ENCODE data around the gene CFAP410. TPM values are rescaled to one million over a fixed set of nuclear protein-coding genes. Genes with fewer than 3 reads are reported as not detected.
"Not testable (repeated sequence)": the region's sequence is repeated elsewhere in the genome, so short reads cannot be mapped to it uniquely, and the experiment has no call there.

Gene CFAP410
- total and polyA plus RNA-seq, 2 of the 13 experiments (the other 11 are each of a cell fraction or from before 2014, with no cell fraction given), result 8.0 to 20.1 TPM

GRCh38 chr21:44363278-44363677 lies 24.1 kb upstream of the CFAP410 start:
- Histone ChIP-seq H3K79me2 (ENCODE audit: insufficient read depth, low read length) (no peaks in the 10 kb centered on the region), H3K4me2 (ENCODE audit: low read depth, low read length) (no peak overlapping the region), H3K4me3 (replicated peaks in 1 of 3; ENCODE audit: insufficient read depth in 1 of 3, low read depth in 2 of 3, low read length in 3 of 3) (no peak overlapping the region), H4K20me1 (ENCODE audit: insufficient read depth, low read length) (no peaks in the 10 kb centered on the region), H3K9me3 (ENCODE audit: low read length) (no peaks in the 10 kb centered on the region), H2AFZ (ENCODE audit: low read length) (no peak overlapping the region), H3K27me3 (ENCODE audit: control insufficient read depth in 1 of 2, insufficient read depth in 2 of 2, low read length in 2 of 2) (peaks cover 0 to 38% of the 10 kb centered on the region in 2 experiments; a peak in 4 of 5 replicates), H3K4me1 (ENCODE audit: insufficient read depth, low read length) (no peaks in the 10 kb centered on the region), H3K9ac (ENCODE audit: insufficient read depth, low read depth, low read length) (no peak overlapping the region), H3K27ac (ENCODE audit: extremely low read length, insufficient read depth, low read length) (no peak overlapping the region), H3K36me3 (replicated peaks in 1 of 2; ENCODE audit: control insufficient read depth in 1 of 2, insufficient read depth in 2 of 2, low read length in 2 of 2) (no peaks in the 10 kb centered on the region)
- no peak for FAIRE-seq
- WGBS (ENCODE audit: low lambda C conversion rate), result 91% methylated on average over 1 of the region's 1 CpG
- no peak for DNase-seq (ENCODE audit: low spot score)
- TF ChIP-seq ZNF160 (CRISPR knock-in tag; IDR thresholded peaks at IDR 0.05) (peak; percentile 96), ZNF704 (CRISPR knock-in tag; IDR thresholded peaks at IDR 0.05; ENCODE audit: borderline replicate concordance) (no peak), ZNF710 (CRISPR knock-in tag; IDR thresholded peaks at IDR 0.05; ENCODE audit: borderline replicate concordance) (no peak)
- BruUV-seq (replicated peaks), result no TSS peak
- in situ Hi-C loops (cut with HindIII; ENCODE audit: extremely low pct_ligation_motif_present, low pct_unique_long_range_greater_than_20kb) (no loop called here), intact Hi-C loops (cut with micrococcal nuclease; ENCODE audit: unreplicated experiment) (loop anchor here (10.0 kb wide), 1 partner anchor 72 kb away; no protein-coding TSS in a partner anchor)
- ATAC-seq, result no peak
- ChIA-PET POLR2A (no interaction called here), CTCF (ENCODE audit: low intra/inter-chr PET ratio, low total read pairs) (no interaction called here)

GRCh38 chr21:44361903-44362302 lies 22.7 kb upstream of the CFAP410 start:
- FAIRE-seq; H3K9ac ChIP-seq (ENCODE audit: insufficient read depth, low read depth, low read length); H3K9me3 ChIP-seq (ENCODE audit: low read length); in situ Hi-C loops (cut with HindIII; ENCODE audit: extremely low pct_ligation_motif_present, low pct_unique_long_range_greater_than_20kb); H2AFZ ChIP-seq (ENCODE audit: low read length); BruUV-seq (replicated peaks); H3K4me1 ChIP-seq (ENCODE audit: insufficient read depth, low read length); CTCF ChIA-PET (ENCODE audit: low intra/inter-chr PET ratio, low total read pairs); H3K4me3 ChIP-seq (replicated peaks in 1 of 3; ENCODE audit: insufficient read depth in 1 of 3, low read depth in 2 of 3, low read length in 3 of 3); POLR2A ChIA-PET; H3K36me3 ChIP-seq (replicated peaks in 1 of 2; ENCODE audit: control insufficient read depth in 1 of 2, insufficient read depth in 2 of 2, low read length in 2 of 2); DNase-seq (ENCODE audit: low spot score); H3K27ac ChIP-seq (ENCODE audit: extremely low read length, insufficient read depth, low read length); H4K20me1 ChIP-seq (ENCODE audit: insufficient read depth, low read length); H3K79me2 ChIP-seq (ENCODE audit: insufficient read depth, low read length); H3K4me2 ChIP-seq (ENCODE audit: low read depth, low read length); ATAC-seq: not testable (repeated sequence)
- peaks cover 2 to 32% of the 10 kb centered on the region in 2 experiments; a peak in 4 of 5 replicates for H3K27me3 ChIP-seq (ENCODE audit: control insufficient read depth in 1 of 2, insufficient read depth in 2 of 2, low read length in 2 of 2)
- TF ChIP-seq MAFF (IDR thresholded peaks at IDR 0.05; ENCODE audit: low read depth, low read length), result peak; percentile 55
- peak; percentile 69 to 82 for TF ChIP-seq MAFK (conservative IDR thresholded peaks at IDR 0.05 in 1 of 2, IDR thresholded peaks at IDR 0.05 in 1 of 2; ENCODE audit: low read length in 2 of 2)
- intact Hi-C loops (cut with micrococcal nuclease; ENCODE audit: unreplicated experiment), result loop anchor here (10.0 kb wide), 1 partner anchor 73 kb away; no protein-coding TSS in a partner anchor
- WGBS (ENCODE audit: low lambda C conversion rate), result 32% methylated on average over 5 of the region's 5 CpGs
